SJCRH30 (cell line): Measurements from ENCODE around the gene ASXL1. TPM values are rescaled to one million over a fixed set of nuclear protein-coding genes. Genes with fewer than 3 reads are reported as not detected.
A peak's percentile ranks its signal among the peaks of the same experiment; 100 is the strongest.

ENCODE experiments used
- DNase-seq, 2 experiments: peaks; one replicate each; pipeline ENCODE4 v3.0.0-alpha.2; 2015 to 2020
- H3K27ac ChIP-seq: fragments of 250-450 bp; sonication (Bioruptor Pico); 2 replicates; pipeline ENCODE4 v1.5.1; 2020; ENCODE audit warnings: mild to moderate bottlenecking, moderate library complexity
- H3K27me3 ChIP-seq: fragments of 250-450 bp; sonication (Bioruptor Pico); 2 replicates; pipeline ENCODE4 v1.5.1; 2020; ENCODE audit warnings: mild to moderate bottlenecking, moderate library complexity
- H3K36me3 ChIP-seq: fragments of 250-450 bp; sonication (Bioruptor Pico); 2 replicates; pipeline ENCODE4 v1.5.1; 2020; ENCODE audit warnings: mild to moderate bottlenecking, moderate library complexity
- H3K4me1 ChIP-seq: fragments of 250-450 bp; sonication (Bioruptor Pico); 2 replicates; pipeline ENCODE4 v1.5.1; 2020; ENCODE audit warnings: mild to moderate bottlenecking, moderate library complexity
- H3K4me3 ChIP-seq: fragments of 250-450 bp; sonication (Bioruptor Pico); 2 replicates; pipeline ENCODE4 v1.5.1; 2020; ENCODE audit warnings: mild to moderate bottlenecking, moderate library complexity
- H3K9me3 ChIP-seq: fragments of 250-450 bp; sonication (Bioruptor Pico); replicated peaks from 2 replicates; pipeline ENCODE4 v1.5.1; 2020; ENCODE audit warnings: mild to moderate bottlenecking, moderate library complexity
- total RNA-seq: library from RNA; depleted of rRNA; stranded (reverse); fragments of >200 nt; shearing (Covaris generic); gene quantifications from 2 replicates; pipeline ENCODE4 v1.2.3, GENCODE V29; 2014

Gene ASXL1
- total RNA-seq, 1 experiment from 2014 or later = 56.0 TPM

GRCh38 chr20:32470025-32470861, 112.1 kb downstream of the ASXL1 start:
- no peaks in the 10 kb centered on the region for H3K36me3 ChIP-seq
- H3K4me3 ChIP-seq = no peak overlapping the region
- H3K4me1 ChIP-seq = peaks cover 3% of the 10 kb centered on the region; the same call in 1 of the 2 replicates
- no peak overlapping the region for H3K27ac ChIP-seq
- peak in 1 of 2 experiments; percentile 57 for DNase-seq
- no peaks in the 10 kb centered on the region for H3K27me3 ChIP-seq
- no peaks in the 10 kb centered on the region for H3K9me3 ChIP-seq

DNA sequence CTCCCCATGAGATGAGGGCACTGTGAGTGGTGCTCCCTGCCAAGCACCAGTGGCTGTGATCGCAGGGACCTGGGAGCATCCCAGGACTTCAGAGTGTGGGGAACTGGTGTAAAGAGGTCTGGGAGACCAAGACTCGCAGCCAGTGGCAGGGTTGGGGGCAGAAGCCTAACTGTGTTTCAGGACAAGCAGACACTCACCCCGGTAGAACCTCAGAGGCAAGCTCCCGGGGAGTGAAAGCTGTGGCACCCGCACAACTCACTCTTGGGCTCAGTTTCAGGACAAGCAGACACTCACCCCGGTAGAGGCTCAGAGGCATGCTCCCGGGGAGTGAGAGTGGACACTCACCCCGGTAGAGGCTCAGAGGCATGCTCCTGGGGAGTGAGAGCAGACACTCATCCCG, 112.8 kb downstream of the ASXL1 start:
- no peak for DNase-seq
- H3K27ac ChIP-seq = no peak overlapping the region
- H3K36me3 ChIP-seq = no peaks in the 10 kb centered on the region
- no peaks in the 10 kb centered on the region for H3K27me3 ChIP-seq
- no peaks in the 10 kb centered on the region for H3K9me3 ChIP-seq
- H3K4me1 ChIP-seq = peaks cover 5% of the 10 kb centered on the region
- no peak overlapping the region for H3K4me3 ChIP-seq

- Histone ChIP-seq H3K9me3 (no peaks in the 10 kb centered on the region), H3K27me3 (no peaks in the 10 kb centered on the region), H3K4me3 (no peak overlapping the region), H3K4me1 (peaks cover 18% of the 10 kb centered on the region), H3K27ac (no peak overlapping the region), H3K36me3 (no peaks in the 10 kb centered on the region)
- no peak for DNase-seq
These were observed 114.6 kb downstream of the ASXL1 start for GRCh38 chr20:32472581-32473207.

- Histone ChIP-seq H3K27ac (no peak overlapping the region), H3K36me3 (no peaks in the 10 kb centered on the region), H3K9me3 (no peaks in the 10 kb centered on the region), H3K4me3 (no peak overlapping the region), H3K4me1 (peaks cover 18% of the 10 kb centered on the region), H3K27me3 (no peaks in the 10 kb centered on the region)
- DNase-seq = no peak
These were observed 115.3 kb downstream of the ASXL1 start for GRCh38 chr20:32473231-32474008.

DNA sequence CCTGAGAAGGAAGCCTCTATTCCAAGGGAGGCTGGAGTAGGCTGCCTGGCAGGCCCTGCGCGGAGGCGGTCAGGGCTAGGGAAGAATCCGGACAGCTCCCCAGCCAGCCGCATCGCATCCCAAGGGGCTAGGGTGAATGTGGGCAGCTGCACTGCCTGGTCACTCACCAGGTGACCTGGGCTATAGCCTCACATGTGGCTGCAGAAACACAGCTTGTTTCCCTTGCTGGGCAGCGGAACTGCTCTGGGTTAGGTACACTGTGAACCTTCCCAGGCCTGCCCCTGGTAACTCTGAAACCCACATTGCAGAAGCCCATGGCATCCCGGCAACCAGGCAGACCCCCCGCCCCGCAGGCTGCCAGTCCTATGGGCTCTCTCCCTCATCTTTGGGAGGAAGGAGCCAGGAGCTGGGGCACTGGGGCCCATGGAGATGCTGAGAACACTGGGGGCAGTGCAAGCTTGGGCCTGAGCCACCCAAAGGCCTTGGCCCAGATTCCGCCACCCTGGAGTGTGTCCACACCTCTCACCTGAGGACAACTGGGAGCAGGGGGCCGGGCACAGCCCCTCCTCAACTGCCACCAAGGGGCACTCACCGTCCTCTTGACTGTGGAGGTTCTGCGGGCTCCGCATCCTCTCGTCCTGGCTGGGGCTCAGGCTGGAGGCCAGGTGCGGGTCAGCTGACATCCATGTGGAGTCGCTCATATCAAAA, 116.0 kb downstream of the ASXL1 start:
- no peaks in the 10 kb centered on the region for H3K36me3 ChIP-seq
- peak overlapping the region; percentile 50 for H3K4me3 ChIP-seq
- H3K4me1 ChIP-seq = peaks cover 18% of the 10 kb centered on the region
- DNase-seq = peak in 1 of 2 experiments; percentile 54
- H3K9me3 ChIP-seq = no peaks in the 10 kb centered on the region
- H3K27me3 ChIP-seq = no peaks in the 10 kb centered on the region
- peak overlapping the region; percentile 26; the same call in 1 of the 2 replicates for H3K27ac ChIP-seq

- peak overlapping the region; percentile 50 for H3K4me3 ChIP-seq
These were observed 116.5 kb downstream of the ASXL1 start for GRCh38 chr20:32474717-32474966.

DNA sequence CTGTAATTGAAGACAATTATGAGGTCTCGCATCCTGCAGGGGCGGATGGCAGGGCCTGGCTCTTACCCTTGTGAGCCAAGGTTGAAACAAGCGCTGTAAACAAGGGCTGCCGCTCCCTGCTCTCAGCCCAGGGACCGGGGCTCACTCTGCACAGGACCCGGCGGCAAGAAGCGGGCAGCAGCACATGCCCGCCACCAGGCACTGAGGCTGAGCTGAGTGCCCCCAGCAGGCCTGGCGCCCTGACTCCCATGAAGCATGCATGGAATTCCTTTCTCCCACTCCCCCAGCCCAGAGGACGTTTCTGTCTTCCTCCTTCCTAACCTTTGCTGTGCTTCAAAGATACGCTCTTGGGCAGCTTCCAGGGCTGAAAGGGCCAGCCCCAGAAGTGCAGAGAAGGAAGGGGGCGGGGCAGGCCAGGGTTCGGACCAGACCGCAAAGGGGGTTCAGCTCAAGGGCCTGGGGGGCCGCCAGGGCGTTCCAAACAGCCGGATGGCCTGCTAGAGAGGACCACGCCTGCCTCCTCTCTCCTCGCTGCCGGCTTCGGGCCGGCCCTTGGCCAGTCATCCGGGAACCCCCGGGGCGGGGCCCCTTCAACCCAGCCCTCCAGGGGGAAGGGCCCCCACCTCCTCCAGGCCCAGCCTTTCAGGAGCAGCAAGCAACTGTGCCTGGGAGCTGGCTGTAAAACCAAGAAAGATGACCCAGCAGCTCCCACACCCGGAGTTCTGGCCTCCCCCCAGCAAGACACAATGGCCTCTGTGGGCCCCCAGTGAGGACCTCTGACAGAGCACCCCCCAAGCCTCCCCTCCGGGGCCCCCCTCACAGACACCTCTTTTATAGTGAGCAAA, 117.1 kb downstream of the ASXL1 start:
- H3K27ac ChIP-seq = peak overlapping the region; percentile 26
- no peaks in the 10 kb centered on the region for H3K36me3 ChIP-seq
- H3K9me3 ChIP-seq = no peaks in the 10 kb centered on the region
- peaks cover under 1% of the 10 kb centered on the region; the same call in 1 of the 2 replicates for H3K27me3 ChIP-seq
- peak; percentile 97 to 98 for DNase-seq
- H3K4me3 ChIP-seq = peak overlapping the region; percentile 50
- H3K4me1 ChIP-seq = peaks cover 18% of the 10 kb centered on the region

More at GRCh38 chr20:32474717-32474966, 116.5 kb downstream of the ASXL1 start:
- no peaks in the 10 kb centered on the region for H3K27me3 ChIP-seq
- no peaks in the 10 kb centered on the region for H3K9me3 ChIP-seq
- peaks cover 18% of the 10 kb centered on the region for H3K4me1 ChIP-seq
- H3K36me3 ChIP-seq = no peaks in the 10 kb centered on the region
- peak in 1 of 2 experiments; percentile 40 for DNase-seq
- H3K27ac ChIP-seq = peak overlapping the region; percentile 26

DNA sequence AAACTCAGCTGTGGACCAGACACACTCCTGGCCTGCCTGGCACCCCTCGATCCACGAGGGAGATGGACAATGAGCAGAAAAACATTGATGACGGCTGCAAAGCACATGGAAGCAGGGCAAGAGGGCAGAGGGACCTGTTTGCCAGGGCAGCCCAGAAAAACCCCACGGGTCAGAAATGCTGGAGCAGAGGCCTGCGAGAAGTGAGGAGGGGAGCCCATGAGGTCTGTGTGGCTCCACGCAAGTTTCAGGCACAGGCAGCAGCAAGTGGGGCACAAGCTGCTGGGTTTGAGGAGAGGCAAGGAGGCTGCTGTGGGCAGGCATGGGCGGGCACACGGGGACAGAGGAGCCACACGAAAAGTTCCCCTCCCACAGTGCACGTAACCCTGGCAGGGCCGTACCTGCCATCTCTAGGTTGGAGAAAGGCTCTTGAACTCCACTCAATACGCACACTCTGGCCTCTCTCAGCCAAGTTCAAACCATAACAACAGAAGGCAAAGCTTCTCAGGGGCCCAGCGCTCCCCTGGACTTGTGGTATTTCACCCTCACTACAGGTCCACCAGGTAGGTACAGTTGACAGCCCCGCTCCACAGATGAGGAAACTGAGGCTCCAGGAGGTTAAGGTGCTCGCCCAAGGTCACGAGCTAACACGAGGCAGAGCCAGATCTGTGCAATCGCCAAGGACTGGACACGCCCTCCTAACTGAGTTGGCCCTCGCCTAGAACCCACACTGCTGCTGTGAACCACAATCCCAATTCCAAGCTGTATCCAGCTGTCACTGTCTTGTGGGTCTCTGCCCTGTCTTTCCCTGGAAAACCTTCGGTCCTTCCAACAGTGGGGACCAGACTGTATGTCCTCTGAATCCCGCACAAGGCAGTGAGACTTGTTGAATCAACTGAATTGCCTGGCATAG, 118.8 kb downstream of the ASXL1 start:
- Histone ChIP-seq H3K9me3 (no peaks in the 10 kb centered on the region), H3K4me3 (no peak overlapping the region), H3K27me3 (peaks cover 15% of the 10 kb centered on the region), H3K27ac (no peak overlapping the region), H3K36me3 (no peaks in the 10 kb centered on the region), H3K4me1 (peaks cover 18% of the 10 kb centered on the region)
- peak; percentile 52 to 72 for DNase-seq

DNA sequence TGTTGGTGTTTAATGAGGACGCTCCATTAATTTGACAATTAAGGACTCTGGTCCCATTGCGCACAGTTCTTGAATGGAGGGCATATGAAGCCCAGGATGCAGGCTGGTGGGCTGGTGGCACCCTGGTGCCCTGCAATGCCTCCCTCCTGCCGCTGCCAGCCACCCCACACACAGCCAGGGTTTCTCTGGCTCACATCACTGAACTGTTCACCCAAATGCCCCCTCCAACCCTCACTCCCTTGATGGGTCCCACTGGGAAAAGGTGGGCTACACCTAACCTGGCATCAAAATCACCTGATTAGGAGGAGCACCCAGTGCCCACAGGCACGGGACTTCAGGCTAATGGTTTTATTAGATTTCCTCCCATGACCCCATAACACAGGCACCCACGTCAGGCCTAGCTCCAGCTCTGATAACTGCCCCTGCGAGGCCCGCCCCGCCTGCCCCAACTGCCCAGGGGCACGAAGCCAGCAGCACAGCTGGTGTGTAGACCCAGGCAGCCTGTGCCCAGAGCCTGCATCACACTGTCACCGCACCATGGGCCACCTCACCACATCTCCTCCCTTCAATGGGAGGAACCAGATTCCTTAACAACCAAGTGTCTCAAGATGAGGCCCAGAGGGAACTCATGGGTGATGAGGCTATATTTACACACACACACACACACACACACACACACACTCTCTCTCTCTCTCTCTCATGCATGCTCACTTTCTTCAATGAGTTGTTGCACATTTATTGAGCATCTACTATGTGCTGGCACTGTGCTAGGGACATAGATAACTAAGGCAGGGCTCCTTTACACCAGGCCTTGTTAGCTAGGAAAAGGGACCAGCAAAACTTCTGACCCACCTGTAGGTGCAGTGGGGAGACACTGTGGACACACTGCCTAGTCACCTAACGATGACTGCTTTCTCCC, 119.7 kb downstream of the ASXL1 start:
- no peak overlapping the region for H3K4me3 ChIP-seq
- no peak overlapping the region for H3K27ac ChIP-seq
- DNase-seq = no peak
- H3K4me1 ChIP-seq = peaks cover 18% of the 10 kb centered on the region
- no peaks in the 10 kb centered on the region for H3K9me3 ChIP-seq
- H3K27me3 ChIP-seq = peaks cover 22% of the 10 kb centered on the region
- H3K36me3 ChIP-seq = no peaks in the 10 kb centered on the region

- no peak overlapping the region for H3K27ac ChIP-seq
- no peak for DNase-seq
- no peaks in the 10 kb centered on the region for H3K36me3 ChIP-seq
- no peak overlapping the region for H3K4me3 ChIP-seq
- H3K9me3 ChIP-seq = no peaks in the 10 kb centered on the region
- peaks cover 22% of the 10 kb centered on the region for H3K27me3 ChIP-seq
- H3K4me1 ChIP-seq = peaks cover 18% of the 10 kb centered on the region
These were observed 120.4 kb downstream of the ASXL1 start for GRCh38 chr20:32478576-32478975.

DNA sequence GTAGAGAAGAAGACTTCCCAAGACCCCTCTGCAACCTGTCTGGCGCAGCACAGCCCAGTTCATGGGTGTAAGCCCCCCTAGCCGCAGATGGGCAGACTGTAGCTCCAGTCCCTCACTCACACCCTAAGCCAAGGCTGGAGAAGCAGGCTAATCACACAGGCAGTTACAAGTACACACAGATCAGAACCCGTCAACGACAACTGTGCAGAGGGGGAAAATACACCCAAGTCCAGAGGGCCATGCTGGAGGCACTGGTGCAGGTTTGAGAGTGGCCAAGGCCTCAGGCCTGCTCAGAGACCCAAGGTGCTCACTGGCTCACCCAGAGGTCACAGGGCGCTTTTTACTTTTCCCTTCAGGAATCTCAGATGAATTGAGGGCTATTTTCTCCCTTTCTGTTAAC, 120.9 kb downstream of the ASXL1 start:
- Histone ChIP-seq H3K27me3 (peaks cover 22% of the 10 kb centered on the region), H3K4me3 (no peak overlapping the region), H3K9me3 (no peaks in the 10 kb centered on the region), H3K27ac (no peak overlapping the region), H3K36me3 (no peaks in the 10 kb centered on the region), H3K4me1 (peaks cover 18% of the 10 kb centered on the region)
- DNase-seq = no peak

DNA sequence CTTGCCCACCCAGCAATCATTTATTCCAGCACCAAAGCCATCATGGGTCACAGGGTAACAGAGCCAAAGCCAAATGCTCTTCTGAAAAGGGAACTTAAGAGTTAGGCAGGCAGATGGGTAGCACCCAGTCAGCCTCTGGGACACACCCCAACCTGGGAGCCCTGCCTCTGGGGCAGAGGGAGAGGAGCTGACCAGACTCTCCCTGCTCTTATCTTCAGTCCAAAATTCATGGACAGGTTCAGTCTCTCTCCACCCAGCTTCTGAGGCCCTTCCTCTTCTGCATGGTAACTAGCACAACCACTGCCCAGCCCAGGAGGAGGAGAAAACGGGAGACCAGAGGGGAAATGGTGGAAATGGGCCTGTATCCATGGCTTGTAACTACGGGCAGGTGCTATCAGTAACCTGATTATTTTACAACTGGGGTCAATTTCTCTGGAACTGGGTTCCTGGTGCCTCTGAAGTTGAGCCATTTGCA, 121.6 kb downstream of the ASXL1 start:
- Histone ChIP-seq H3K27ac (no peak overlapping the region), H3K4me3 (no peak overlapping the region), H3K27me3 (peaks cover 22% of the 10 kb centered on the region), H3K4me1 (peaks cover 15% of the 10 kb centered on the region), H3K9me3 (no peaks in the 10 kb centered on the region), H3K36me3 (no peaks in the 10 kb centered on the region)
- no peak for DNase-seq
